ELF-1 (cell line): ENCODE results near the gene ASF1B.
A peak's percentile ranks its signal among the peaks of the same experiment; 100 is the strongest.

Experiments
- DNase-seq: peaks from one replicate; pipeline ENCODE4 v3.0.0-alpha.2; 2016; ENCODE audit warnings: low read depth, low spot score

The ASF1B gene

GRCh38 chr19:14088634-14089411 lies 47.6 kb downstream of the ASF1B start:
- DNase-seq = no peak

GRCh38 chr19:14086098-14086497 lies 50.3 kb downstream of the ASF1B start:
- no peak for DNase-seq

DNA sequence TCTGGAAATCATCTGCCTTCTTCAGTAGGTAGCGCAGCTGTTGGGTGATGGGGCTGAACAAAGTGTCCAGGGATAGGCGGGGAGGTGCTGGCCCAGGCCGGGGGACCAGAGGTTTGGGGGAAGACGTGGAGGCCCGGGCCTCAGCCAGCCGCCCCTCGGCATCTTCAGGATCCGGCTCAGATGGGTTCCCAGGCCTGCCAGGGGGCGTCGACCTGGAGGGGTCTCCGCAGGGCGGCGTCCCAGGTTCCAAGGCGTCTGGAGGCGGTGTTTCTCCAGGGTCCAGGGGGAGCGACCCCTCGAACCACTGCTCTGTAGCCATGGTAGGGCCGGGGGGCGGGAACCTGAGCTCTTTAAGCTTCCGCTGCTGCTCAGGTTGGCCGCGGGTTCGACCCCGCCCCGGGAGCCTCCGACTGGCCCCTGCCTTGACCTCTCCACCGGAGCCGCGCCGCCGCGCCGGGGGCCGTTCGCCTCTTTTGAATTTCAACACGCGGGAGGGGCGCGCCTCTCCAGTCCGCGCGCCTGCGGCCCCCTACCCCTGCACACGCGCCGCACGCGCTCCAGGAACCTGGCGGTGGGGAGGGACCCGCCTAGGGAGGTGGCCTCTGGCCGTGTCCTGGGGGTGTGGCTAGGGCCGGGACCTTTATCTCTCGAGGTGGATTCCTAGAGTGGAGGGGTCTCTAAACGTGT lies 50.9 kb downstream of the ASF1B start, which contains the start of gene C19orf67:
C19orf67 (minus strand) TSS at position 475 of the 687 bp plus-strand sequence; CDS start at position 319, 156 bp downstream.
- DNase-seq = peak; percentile 40

DNA sequence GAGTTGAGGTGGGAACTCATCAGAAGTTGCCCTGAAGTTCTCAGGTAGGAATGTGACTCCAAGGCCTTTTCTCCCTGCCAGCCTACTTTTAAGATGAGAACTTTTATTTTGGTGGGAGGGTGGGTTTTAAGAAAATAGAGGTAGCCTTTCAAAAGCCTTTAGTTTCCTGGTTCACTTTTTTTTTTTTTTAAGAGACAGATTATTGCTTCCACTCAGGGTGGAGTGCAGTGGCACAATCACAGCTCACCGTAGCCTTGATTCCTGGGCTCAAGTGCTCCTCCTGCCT lies 53.8 kb downstream of the ASF1B start:
- DNase-seq = no peak

DNA sequence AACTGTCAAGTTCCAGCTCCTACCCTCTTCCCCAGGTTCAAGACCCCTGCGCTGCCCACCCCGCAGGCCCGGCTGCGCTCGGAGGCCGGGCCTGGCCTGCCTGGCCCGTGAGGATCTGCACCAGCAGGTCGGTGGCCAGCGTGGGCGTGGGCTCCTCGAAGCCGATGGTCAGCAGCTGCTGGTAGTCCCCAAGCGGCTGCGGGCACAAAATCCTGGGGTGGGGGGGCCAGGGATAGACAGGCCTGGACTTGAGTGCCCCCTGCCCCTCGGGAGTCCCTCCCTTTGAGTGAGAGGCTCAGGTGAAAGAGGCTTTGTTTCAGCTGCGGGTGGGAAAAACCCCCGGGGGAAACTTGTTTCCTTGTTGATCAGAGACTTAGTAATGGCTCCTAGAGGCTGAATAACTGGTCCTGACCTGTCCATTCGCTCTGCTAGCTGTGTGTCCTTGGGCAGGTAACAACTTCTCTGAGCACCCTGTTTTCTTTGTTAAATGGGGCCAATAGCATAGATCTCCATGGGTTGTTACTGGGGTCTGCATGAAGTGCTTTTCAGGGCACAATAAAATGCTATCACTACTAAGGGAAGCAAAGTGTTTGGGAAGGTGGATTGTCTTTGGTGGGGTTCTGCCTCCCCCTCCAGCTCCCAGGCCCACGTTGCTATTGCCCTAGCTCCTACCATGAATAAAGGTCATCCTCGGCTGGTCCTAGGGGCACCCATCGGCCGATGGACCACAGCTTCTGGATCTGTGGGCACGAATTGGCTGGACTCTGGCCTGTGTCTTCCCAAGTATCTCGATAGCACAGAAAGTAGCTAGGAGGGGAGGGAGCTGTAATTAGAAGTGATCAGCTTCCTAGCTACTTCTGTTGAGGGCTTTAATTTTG lies 54.4 kb downstream of the ASF1B start:
- no peak for DNase-seq

- DNase-seq = peak; percentile 99
Measured at GRCh38 chr19:14080887-14081796, 55.2 kb downstream of the ASF1B start.

DNA sequence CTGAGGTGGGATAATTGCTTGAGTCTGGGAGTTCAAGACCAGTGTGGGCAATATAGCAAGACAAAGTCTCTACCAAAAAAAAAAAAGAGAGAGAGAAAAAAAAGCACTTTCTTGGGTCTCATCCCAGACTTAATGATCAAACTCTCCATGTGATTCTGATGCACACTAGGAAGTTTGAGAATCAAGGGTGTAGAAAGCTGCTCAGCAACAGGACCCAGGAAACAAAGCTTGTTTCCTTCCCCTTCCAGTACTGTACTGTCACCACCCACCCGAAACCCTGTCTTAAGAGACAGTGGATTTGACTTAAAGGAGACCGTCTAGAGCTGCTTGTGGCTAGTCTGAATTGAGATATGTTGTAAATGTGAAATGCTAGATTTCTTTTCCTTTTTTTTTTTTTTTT lies 58.0 kb downstream of the ASF1B start:
- DNase-seq = no peak

DNA sequence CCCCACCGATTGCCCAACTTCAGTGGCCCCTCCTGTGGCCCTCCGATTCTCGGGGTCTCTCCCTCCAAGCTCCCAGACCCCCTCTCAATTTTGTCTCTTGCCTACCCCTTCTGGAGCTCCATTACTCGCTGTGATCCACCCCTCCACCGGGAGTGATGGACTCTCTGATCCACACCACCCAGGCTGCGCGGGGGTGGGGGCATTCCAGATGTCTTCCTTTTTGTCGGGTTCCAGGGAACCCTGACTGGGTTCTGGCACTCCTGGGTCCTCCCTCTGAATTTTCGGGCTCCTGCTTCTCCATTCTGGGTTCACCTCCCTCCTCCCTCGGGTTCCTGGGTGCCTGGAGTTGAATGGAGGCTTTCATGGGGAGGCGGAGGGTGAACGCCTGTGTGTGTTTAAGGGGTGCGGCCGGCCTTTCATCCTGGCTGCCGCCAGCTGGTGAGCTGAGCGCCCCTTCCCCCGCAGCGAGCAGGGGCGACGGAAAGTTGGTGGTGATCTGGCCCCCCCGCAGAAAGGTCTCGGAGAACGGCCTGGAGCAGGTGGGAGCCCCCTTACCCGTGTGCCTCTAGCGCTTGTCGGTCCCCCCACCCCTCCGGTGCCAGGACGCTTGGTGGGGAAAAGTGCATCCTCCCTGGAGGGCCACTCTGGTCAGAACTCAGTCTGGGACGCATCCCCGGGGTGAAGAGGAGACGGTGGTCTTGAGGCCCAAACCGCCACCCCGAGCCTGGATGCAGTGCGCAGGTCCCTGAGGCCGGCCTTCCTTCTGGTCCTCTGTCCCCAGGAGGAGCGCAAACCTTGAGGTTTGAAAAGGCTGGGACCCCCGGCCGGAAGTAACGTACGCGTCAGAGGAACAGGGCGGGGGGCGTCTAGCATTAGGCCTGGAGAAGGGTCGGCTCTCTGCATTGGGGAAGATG lies 62.2 kb downstream of the ASF1B start:
- DNase-seq = no peak

GRCh38 chr19:14073261-14073924 lies 63.0 kb downstream of the ASF1B start:
- peak; percentile 57 for DNase-seq

DNA sequence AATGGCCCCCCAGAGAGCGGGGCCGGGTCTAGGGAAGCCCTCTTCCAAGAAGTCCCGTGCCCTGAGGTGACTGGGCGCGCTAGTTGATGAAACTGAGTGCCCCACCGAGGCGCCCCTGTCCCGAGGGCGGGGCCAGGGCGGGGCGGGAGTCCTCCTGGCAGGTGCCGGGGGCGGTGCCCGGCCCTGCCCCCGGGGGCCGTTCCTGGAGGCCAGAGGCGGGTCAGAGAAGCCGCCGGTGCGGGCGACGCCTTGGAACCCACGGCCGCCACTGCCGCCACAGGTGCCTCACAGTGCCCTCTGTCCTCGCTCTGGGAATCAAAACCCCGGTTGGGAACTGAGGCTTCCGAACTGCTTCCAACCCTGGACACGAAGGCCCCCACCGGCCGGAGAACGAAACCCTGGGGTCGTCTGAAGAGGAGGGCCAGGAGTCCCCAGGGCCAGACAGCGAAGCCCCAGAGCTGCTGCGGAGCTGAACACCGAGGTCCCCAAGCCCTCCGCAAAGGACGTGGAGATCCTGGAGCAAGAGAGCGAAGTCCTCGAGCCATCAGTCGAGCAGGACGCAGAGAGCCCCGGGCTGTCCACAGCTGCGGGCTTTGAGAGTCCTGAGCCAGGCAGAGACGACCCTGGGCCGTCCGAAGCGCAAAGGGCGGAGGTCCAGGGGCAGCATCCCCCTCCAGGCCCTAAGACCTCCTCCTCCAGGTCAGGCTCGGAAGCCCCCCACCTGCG lies 63.7 kb downstream of the ASF1B start, which contains the start of gene MISP3:
MISP3 (plus strand) TSS at position 252 of the 726 bp plus-strand sequence. CDS start 524 bp downstream, outside the sequence.
- DNase-seq = peak; percentile 42

DNA sequence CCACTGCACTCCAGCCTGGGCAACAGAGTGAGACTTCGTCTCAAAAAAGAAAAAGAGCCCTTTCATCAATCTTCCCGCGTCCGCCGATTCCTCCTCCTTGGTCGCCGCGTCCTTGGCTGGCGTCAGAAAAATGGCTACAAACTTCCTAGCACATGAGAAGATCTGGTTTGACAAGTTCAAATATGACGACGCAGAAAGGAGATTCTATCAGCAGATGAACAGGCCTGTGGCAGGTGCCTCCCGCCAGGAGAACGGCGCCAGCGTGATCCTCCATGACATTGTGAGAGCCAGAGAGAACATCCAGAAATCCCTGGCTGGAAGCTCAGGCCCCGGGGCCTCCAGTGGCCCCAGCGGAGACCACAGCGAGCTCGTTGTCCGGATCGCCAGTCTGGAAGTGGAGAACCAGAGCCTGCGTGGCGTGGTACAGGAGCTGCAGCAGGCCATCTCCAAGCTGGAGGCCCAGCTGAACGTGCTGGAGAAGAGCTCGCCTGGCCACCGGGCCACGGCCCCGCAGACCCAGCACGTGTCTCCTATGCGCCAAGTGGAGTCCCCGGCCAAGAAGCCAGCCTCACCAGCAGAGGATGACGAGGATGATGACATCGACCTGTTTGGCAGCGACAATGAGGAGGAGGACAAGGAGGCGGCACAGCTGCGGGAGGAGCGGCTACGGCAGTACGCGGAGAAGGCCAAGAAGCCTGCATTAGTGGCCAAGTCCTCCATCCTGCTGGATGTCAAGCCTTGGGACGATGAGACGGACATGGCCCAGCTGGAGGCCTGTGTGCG lies 65.9 kb downstream of the ASF1B start:
- no peak for DNase-seq
